H1 (cell line): ENCODE data around the gene CYP2W1. TPM values are rescaled to one million over a fixed set of nuclear protein-coding genes. Genes with fewer than 3 reads are reported as not detected.

ENCODE experiments used
- RNF2 ChIP-seq: fragments of 200-900, 300-1000 bp; sonication (generic); IDR thresholded peaks from 2 replicates; pipeline ENCODE4 v1.7.1; 2016; ENCODE audit warnings: borderline replicate concordance, low read depth, mild to moderate bottlenecking, antibody characterized with exemption, low read length; ENCODE audit not compliant: poor library complexity, severe bottlenecking; ENCODE audit errors: missing control alignments
- RXRA ChIP-seq: IDR thresholded peaks from 2 replicates; pipeline ENCODE4 v1.6.1; 2011; ENCODE audit warnings: low read depth, mild to moderate bottlenecking, low read length, moderate library complexity; ENCODE audit not compliant: insufficient read depth
- SIX5 ChIP-seq: IDR thresholded peaks from 2 replicates; pipeline ENCODE4 v1.6.1; 2011; ENCODE audit warnings: mild to moderate bottlenecking, low read depth, low read length
- SRF ChIP-seq: IDR thresholded peaks from 2 replicates; pipeline ENCODE4 v1.6.1; 2011; ENCODE audit warnings: mild to moderate bottlenecking, low read depth, low read length, moderate library complexity
- SUZ12 ChIP-seq: fragments of 200-600 bp; sonication (generic); IDR thresholded peaks from 2 replicates; pipeline ENCODE4 v1.6.1; 2012; ENCODE audit warnings: mild to moderate bottlenecking, inconsistent platforms, low read length, moderate library complexity, mixed read lengths
- polyA plus RNA-seq, 7 experiments: library from polyadenylated mRNA; depleted of rRNA in 3 of 7; stranded (reverse) in 5 of 7; unstranded in 2 of 7; fragments of >200 nt in 5 of 7; fragments of 200-250 nt in 2 of 7; gene quantifications; 1 replicate in 5 of 7; 2 replicates in 1 of 7; 4 replicates in 1 of 7; pipeline versions ENCODE4 v1.2.1 to v1.2.3, GENCODE V29; 2011 to 2013; ENCODE audit warnings: missing spikeins in 2 of 7, mixed read lengths in 2 of 7
- total RNA-seq: library from RNA; stranded (reverse); fragmentation: NEBNext Ultra II Directional; extraction: Animal tissue kit (Norgen Biotek cat#: 25700); gene quantifications from 2 replicates; pipeline ENCODE4 v1.2.1, GENCODE V29; 2021
- TF ChIP-seq, protein P1 (sequence below): fragments of 300-600 bp; sonication (generic); IDR thresholded peaks from 2 replicates; pipeline ENCODE4 v1.7.1; 2012; ENCODE audit warnings: low read length, moderate library complexity, mild to moderate bottlenecking, inconsistent platforms; ENCODE audit not compliant: insufficient replicate concordance

The CYP2W1 gene
- total and polyA plus RNA-seq, 2 of the 8 experiments (the other 6 are each of a cell fraction or from before 2014, with no cell fraction given), result not detected

DNA sequence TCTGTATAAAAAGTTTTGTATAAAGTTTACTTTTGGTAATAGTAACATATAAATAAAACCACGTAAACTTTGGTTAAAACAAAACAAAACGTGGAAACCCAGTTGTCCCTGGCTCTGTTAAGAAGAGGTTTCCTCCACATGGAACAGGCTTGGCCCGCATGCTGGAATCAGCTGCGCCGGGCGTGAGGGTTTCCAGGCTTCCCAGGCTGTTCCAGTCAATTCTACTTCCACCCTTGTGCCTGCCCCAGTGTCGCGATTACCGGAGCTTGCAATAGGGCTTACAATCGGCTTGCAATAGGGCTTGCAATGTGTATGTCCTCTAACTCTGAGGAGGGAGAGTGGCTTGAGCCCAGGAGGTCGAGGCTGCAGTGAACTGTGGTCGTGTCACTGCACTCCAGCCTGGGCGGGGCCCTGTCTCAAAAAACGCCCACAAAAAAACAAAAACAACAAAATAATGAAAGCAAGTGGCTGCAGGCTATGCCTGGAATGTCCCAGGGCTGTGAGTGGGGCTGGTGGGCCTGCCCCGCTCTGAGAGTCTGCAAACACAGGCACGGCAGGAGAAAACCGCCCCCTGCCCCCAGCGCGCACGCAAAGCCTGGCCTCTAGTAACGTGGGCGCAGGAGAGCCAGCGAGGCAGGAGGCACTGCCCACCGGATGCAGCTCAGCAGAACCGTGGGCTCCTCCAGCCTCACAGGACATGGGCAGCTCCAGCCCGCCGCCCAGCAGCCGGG is 16.3 kb downstream of the CYP2W1 start (continued):
- TF ChIP-seq, protein P1, sequence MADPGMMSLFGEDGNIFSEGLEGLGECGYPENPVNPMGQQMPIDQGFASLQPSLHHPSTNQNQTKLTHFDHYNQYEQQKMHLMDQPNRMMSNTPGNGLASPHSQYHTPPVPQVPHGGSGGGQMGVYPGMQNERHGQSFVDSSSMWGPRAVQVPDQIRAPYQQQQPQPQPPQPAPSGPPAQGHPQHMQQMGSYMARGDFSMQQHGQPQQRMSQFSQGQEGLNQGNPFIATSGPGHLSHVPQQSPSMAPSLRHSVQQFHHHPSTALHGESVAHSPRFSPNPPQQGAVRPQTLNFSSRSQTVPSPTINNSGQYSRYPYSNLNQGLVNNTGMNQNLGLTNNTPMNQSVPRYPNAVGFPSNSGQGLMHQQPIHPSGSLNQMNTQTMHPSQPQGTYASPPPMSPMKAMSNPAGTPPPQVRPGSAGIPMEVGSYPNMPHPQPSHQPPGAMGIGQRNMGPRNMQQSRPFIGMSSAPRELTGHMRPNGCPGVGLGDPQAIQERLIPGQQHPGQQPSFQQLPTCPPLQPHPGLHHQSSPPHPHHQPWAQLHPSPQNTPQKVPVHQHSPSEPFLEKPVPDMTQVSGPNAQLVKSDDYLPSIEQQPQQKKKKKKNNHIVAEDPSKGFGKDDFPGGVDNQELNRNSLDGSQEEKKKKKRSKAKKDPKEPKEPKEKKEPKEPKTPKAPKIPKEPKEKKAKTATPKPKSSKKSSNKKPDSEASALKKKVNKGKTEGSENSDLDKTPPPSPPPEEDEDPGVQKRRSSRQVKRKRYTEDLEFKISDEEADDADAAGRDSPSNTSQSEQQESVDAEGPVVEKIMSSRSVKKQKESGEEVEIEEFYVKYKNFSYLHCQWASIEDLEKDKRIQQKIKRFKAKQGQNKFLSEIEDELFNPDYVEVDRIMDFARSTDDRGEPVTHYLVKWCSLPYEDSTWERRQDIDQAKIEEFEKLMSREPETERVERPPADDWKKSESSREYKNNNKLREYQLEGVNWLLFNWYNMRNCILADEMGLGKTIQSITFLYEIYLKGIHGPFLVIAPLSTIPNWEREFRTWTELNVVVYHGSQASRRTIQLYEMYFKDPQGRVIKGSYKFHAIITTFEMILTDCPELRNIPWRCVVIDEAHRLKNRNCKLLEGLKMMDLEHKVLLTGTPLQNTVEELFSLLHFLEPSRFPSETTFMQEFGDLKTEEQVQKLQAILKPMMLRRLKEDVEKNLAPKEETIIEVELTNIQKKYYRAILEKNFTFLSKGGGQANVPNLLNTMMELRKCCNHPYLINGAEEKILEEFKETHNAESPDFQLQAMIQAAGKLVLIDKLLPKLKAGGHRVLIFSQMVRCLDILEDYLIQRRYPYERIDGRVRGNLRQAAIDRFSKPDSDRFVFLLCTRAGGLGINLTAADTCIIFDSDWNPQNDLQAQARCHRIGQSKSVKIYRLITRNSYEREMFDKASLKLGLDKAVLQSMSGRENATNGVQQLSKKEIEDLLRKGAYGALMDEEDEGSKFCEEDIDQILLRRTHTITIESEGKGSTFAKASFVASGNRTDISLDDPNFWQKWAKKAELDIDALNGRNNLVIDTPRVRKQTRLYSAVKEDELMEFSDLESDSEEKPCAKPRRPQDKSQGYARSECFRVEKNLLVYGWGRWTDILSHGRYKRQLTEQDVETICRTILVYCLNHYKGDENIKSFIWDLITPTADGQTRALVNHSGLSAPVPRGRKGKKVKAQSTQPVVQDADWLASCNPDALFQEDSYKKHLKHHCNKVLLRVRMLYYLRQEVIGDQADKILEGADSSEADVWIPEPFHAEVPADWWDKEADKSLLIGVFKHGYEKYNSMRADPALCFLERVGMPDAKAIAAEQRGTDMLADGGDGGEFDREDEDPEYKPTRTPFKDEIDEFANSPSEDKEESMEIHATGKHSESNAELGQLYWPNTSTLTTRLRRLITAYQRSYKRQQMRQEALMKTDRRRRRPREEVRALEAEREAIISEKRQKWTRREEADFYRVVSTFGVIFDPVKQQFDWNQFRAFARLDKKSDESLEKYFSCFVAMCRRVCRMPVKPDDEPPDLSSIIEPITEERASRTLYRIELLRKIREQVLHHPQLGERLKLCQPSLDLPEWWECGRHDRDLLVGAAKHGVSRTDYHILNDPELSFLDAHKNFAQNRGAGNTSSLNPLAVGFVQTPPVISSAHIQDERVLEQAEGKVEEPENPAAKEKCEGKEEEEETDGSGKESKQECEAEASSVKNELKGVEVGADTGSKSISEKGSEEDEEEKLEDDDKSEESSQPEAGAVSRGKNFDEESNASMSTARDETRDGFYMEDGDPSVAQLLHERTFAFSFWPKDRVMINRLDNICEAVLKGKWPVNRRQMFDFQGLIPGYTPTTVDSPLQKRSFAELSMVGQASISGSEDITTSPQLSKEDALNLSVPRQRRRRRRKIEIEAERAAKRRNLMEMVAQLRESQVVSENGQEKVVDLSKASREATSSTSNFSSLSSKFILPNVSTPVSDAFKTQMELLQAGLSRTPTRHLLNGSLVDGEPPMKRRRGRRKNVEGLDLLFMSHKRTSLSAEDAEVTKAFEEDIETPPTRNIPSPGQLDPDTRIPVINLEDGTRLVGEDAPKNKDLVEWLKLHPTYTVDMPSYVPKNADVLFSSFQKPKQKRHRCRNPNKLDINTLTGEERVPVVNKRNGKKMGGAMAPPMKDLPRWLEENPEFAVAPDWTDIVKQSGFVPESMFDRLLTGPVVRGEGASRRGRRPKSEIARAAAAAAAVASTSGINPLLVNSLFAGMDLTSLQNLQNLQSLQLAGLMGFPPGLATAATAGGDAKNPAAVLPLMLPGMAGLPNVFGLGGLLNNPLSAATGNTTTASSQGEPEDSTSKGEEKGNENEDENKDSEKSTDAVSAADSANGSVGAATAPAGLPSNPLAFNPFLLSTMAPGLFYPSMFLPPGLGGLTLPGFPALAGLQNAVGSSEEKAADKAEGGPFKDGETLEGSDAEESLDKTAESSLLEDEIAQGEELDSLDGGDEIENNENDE, result no peak
- no peak for TF ChIP-seq RNF2
- TF ChIP-seq SIX5, result no peak
- no peak for TF ChIP-seq RXRA
- TF ChIP-seq SRF, result no peak
- no peak for TF ChIP-seq SUZ12
- TF ChIP-seq, all 59 proteins: peak for 0
